ENCODE data around the gene FAM124A.
A peak's percentile ranks its signal among the peaks of the same experiment; 100 is the strongest.

The FAM124A gene

GRCh38 chr13:51249770-51250741 is 27.9 kb downstream of the FAM124A start:
- Mint-ChIP-seq H3K9me3 (no peaks in the 10 kb centered on the region), H3K36me3 (ENCODE audit: low read depth) (no peaks in the 10 kb centered on the region), H3K4me1 (peaks cover 23% of the 10 kb centered on the region), H3K4me3 (no peak overlapping the region), H3K27me3 (ENCODE audit: low read depth, poor library complexity) (peaks cover 14% of the 10 kb centered on the region), H3K27ac (no peak overlapping the region)
- DNase-seq, result no peak
- peak; percentile 33 for TF ChIP-seq CTCF (IDR thresholded peaks at IDR 0.05)

- H3K27ac Mint-ChIP-seq, result no peak overlapping the region
- H3K27me3 Mint-ChIP-seq (ENCODE audit: low read depth, poor library complexity), result peaks cover 4% of the 10 kb centered on the region
- no peak for DNase-seq
- no peaks in the 10 kb centered on the region for H3K9me3 Mint-ChIP-seq
- H3K4me3 Mint-ChIP-seq, result no peak overlapping the region
- no peaks in the 10 kb centered on the region for H3K36me3 Mint-ChIP-seq (ENCODE audit: low read depth)
- H3K4me1 Mint-ChIP-seq, result peaks cover 13% of the 10 kb centered on the region
- no peak for TF ChIP-seq CTCF (IDR thresholded peaks at IDR 0.05)
Measured at GRCh38 chr13:51251480-51251879, 29.3 kb downstream of the FAM124A start.

- Mint-ChIP-seq H3K36me3 (ENCODE audit: low read depth) (no peaks in the 10 kb centered on the region), H3K27ac (no peak overlapping the region), H3K4me3 (no peak overlapping the region), H3K9me3 (no peaks in the 10 kb centered on the region), H3K27me3 (ENCODE audit: low read depth, poor library complexity) (peaks cover 9% of the 10 kb centered on the region), H3K4me1 (peaks cover 7% of the 10 kb centered on the region)
- no peak for DNase-seq
- TF ChIP-seq CTCF (IDR thresholded peaks at IDR 0.05), result no peak
Measured at GRCh38 chr13:51252954-51253532, 30.8 kb downstream of the FAM124A start.

GRCh38 chr13:51255556-51255955 is 33.4 kb downstream of the FAM124A start:
- Mint-ChIP-seq H3K4me1 (peaks cover 22% of the 10 kb centered on the region), H3K9me3 (no peaks in the 10 kb centered on the region), H3K27me3 (ENCODE audit: low read depth, poor library complexity) (peaks cover 10% of the 10 kb centered on the region), H3K27ac (no peak overlapping the region), H3K4me3 (no peak overlapping the region), H3K36me3 (ENCODE audit: low read depth) (no peaks in the 10 kb centered on the region)
- DNase-seq, result no peak
- no peak for TF ChIP-seq CTCF (IDR thresholded peaks at IDR 0.05)

GRCh38 chr13:51257187-51257586 is 35.0 kb downstream of the FAM124A start:
- Mint-ChIP-seq H3K9me3 (no peaks in the 10 kb centered on the region), H3K4me3 (no peak overlapping the region), H3K27me3 (ENCODE audit: low read depth, poor library complexity) (peaks cover 10% of the 10 kb centered on the region), H3K4me1 (peaks cover 32% of the 10 kb centered on the region), H3K36me3 (ENCODE audit: low read depth) (no peaks in the 10 kb centered on the region), H3K27ac (no peak overlapping the region)
- TF ChIP-seq CTCF (IDR thresholded peaks at IDR 0.05), result no peak
- no peak for DNase-seq

Data from nephron progenitor cell (in vitro differentiated cells).